ENCODE measurements around the gene IGF1R. TPM values are rescaled to one million over a fixed set of nuclear protein-coding genes. Genes with fewer than 3 reads are reported as not detected.

IGF1R gene
- total RNA-seq, 1 experiment from 2014 or later: 0.56 TPM

- DNase-seq: no peak
- no peaks in the 10 kb centered on the region for H3K36me3 ChIP-seq (ENCODE audit: insufficient read depth, low read length)
These were observed 148.5 kb downstream of the IGF1R start for GRCh38 chr15:98796685-98797357.

GRCh38 chr15:98798375-98798893 is 150.1 kb downstream of the IGF1R start:
- Histone ChIP-seq H3K4me1 (ENCODE audit: low read length) (no peaks in the 10 kb centered on the region), H3K9me3 (ENCODE audit: low read length) (no peaks in the 10 kb centered on the region), H3K36me3 (ENCODE audit: insufficient read depth, low read length) (no peaks in the 10 kb centered on the region), H4K20me1 (ENCODE audit: insufficient read depth, low read depth, low read length) (no peaks in the 10 kb centered on the region), H3K4me3 (ENCODE audit: low read length) (no peak overlapping the region), H3K79me2 (ENCODE audit: low read length) (no peaks in the 10 kb centered on the region), H3K9ac (ENCODE audit: low read length) (no peak overlapping the region), H3K4me2 (ENCODE audit: low read depth, low read length, poor library complexity, severe bottlenecking) (no peak overlapping the region), H3K27ac (ENCODE audit: low read length) (no peak overlapping the region), H2AFZ (ENCODE audit: low read length) (no peak overlapping the region), H3K27me3 (ENCODE audit: low read length) (0 out of 2 replicates have a peak, but pooled peaks cover 2% of the 10 kb centered on the region), H3K9me2 (replicated peaks; ENCODE audit: insufficient read depth, low read length) (no peaks in the 10 kb centered on the region)
- DNase-seq: no peak

More at GRCh38 chr15:98796685-98797357, 148.5 kb downstream of the IGF1R start:
- no peaks in the 10 kb centered on the region for H3K79me2 ChIP-seq (ENCODE audit: low read length)
- no peaks in the 10 kb centered on the region for H3K9me2 ChIP-seq (replicated peaks; ENCODE audit: insufficient read depth, low read length)
- no peak overlapping the region for H2AFZ ChIP-seq (ENCODE audit: low read length)
- no peaks in the 10 kb centered on the region for H3K9me3 ChIP-seq (ENCODE audit: low read length)
- H3K4me1 ChIP-seq (ENCODE audit: low read length): no peaks in the 10 kb centered on the region
- 0 out of 2 replicates have a peak, but pooled peaks cover 2% of the 10 kb centered on the region for H3K27me3 ChIP-seq (ENCODE audit: low read length)
- no peak overlapping the region for H3K27ac ChIP-seq (ENCODE audit: low read length)
- H3K9ac ChIP-seq (ENCODE audit: low read length): no peak overlapping the region
- H3K4me3 ChIP-seq (ENCODE audit: low read length): no peak overlapping the region
- no peak overlapping the region for H3K4me2 ChIP-seq (ENCODE audit: low read depth, low read length, poor library complexity, severe bottlenecking)
- H4K20me1 ChIP-seq (ENCODE audit: insufficient read depth, low read depth, low read length): no peaks in the 10 kb centered on the region

DNA sequence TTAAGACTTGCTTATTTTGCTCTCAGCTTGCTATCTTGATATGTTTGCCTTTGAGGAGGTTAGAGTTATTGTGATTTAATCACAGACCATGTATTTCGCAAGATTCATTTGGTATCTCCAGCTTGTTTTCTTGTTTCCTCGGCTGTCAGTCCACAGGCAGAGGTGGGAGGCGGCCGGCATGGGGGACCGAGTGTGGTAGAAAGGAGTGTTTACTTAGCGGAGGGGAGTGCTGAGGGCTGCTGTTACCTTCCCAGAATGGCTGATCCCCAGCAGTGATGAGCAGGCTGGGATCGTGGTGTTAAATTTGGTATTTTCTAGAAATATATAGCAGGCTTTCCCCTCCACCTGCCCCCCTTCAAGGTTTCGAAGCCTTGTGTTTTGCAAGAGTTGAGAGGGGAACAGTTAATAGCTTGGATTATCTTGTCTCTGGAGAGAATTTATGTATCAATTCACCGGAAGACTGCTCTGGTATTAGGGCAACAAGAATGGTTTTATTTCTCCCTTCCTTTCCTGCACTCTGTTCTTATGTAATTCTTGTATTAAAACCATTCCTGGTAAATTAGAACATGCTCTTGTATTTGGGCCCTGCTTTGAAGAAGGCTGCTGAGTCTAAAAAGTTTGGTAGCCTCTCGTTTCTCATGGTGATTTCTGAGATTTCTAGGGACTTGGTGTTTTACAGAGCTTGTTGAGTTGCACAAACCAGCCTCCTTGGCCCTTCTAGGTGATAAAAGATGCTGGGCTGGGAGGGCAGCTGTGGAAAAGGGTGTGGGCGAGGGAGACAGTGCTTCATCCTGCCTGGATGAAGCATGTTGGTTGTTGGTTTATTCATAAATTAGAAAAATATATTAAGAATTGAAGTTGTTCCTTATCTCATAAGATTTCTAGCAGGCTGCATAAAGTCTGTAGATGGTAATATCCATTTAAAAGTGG is 151.4 kb downstream of the IGF1R start:
- Histone ChIP-seq H3K36me3 (ENCODE audit: insufficient read depth, low read length) (no peaks in the 10 kb centered on the region), H4K20me1 (ENCODE audit: insufficient read depth, low read depth, low read length) (no peaks in the 10 kb centered on the region), H3K27ac (ENCODE audit: low read length) (no peak overlapping the region), H3K79me2 (ENCODE audit: low read length) (no peaks in the 10 kb centered on the region), H3K9me3 (ENCODE audit: low read length) (no peaks in the 10 kb centered on the region), H3K9ac (ENCODE audit: low read length) (no peak overlapping the region), H3K4me3 (ENCODE audit: low read length) (no peak overlapping the region), H3K9me2 (replicated peaks; ENCODE audit: insufficient read depth, low read length) (no peaks in the 10 kb centered on the region), H3K27me3 (ENCODE audit: low read length) (0 out of 2 replicates have a peak, but pooled peaks cover 1% of the 10 kb centered on the region), H2AFZ (ENCODE audit: low read length) (no peak overlapping the region), H3K4me1 (ENCODE audit: low read length) (no peaks in the 10 kb centered on the region), H3K4me2 (ENCODE audit: low read depth, low read length, poor library complexity, severe bottlenecking) (no peak overlapping the region)
- DNase-seq: no peak

DNA sequence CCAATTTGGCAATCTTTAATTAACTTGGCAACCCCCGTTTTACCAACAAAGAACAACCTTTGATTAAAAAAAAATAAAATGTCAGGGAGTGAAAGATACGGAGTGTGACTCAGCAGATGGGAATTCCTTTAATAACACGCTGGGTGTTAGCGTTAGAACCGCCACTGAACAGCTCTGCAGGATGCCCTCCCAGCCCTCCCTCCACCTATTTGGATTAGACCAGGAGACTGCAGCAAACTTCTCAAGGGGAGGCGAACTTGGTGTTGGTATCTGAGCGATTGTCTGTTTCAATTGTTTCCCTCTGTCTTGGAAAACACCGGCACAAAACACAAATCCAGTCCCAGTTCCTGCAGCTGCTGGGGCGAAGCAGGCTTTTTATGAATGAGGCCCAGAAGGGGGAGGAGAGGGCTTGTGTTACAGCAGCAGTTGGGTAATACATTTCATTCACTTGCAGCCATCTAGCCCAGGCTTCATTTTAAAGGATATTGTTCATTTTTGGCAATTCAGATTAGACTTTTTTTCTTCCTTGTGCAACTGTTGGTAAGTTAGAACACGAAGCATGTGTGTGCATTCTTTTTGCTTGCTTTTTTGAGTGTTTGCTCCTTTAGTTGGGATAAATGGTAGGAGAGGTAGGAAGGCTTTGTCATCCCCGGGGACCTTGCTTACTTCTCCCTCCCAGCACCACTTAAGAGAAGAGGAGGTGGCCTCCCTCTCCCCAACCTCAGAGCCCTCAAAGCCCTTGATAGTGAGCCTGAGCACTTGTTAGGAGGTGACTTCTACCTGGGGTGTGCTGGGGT is 152.3 kb downstream of the IGF1R start:
- H3K9me2 ChIP-seq (replicated peaks; ENCODE audit: insufficient read depth, low read length): no peaks in the 10 kb centered on the region
- H3K36me3 ChIP-seq (ENCODE audit: insufficient read depth, low read length): no peaks in the 10 kb centered on the region
- H3K9ac ChIP-seq (ENCODE audit: low read length): no peak overlapping the region
- H3K4me2 ChIP-seq (ENCODE audit: low read depth, low read length, poor library complexity, severe bottlenecking): no peak overlapping the region
- no peak overlapping the region for H3K4me3 ChIP-seq (ENCODE audit: low read length)
- DNase-seq: no peak
- H3K4me1 ChIP-seq (ENCODE audit: low read length): no peaks in the 10 kb centered on the region
- no peaks in the 10 kb centered on the region for H4K20me1 ChIP-seq (ENCODE audit: insufficient read depth, low read depth, low read length)
- H3K27ac ChIP-seq (ENCODE audit: low read length): no peak overlapping the region
- H3K79me2 ChIP-seq (ENCODE audit: low read length): no peaks in the 10 kb centered on the region
- no peak overlapping the region for H2AFZ ChIP-seq (ENCODE audit: low read length)
- no peaks in the 10 kb centered on the region for H3K9me3 ChIP-seq (ENCODE audit: low read length)
- no peaks in the 10 kb centered on the region for H3K27me3 ChIP-seq (ENCODE audit: low read length)

DNA sequence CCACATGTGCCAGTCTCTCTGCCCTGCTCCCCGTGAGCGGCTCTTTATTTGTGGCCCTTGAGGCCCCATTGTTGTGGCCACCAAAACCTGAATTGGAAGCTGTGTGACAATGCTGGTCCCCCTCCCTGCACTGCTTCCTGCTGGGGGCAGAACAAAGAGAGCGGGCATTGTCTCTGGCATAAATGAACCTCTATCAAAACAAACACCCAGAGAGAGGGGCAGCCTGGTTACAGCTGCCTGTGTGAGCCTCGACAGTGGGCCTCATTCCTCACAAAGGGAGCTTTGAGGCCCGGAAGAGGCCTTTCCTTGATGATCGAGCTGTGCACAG is 152.9 kb downstream of the IGF1R start:
- Histone ChIP-seq H2AFZ (ENCODE audit: low read length) (no peak overlapping the region), H3K9ac (ENCODE audit: low read length) (no peak overlapping the region), H3K27ac (ENCODE audit: low read length) (no peak overlapping the region), H3K79me2 (ENCODE audit: low read length) (no peaks in the 10 kb centered on the region), H3K4me1 (ENCODE audit: low read length) (no peaks in the 10 kb centered on the region), H3K4me3 (ENCODE audit: low read length) (no peak overlapping the region), H3K36me3 (ENCODE audit: insufficient read depth, low read length) (no peaks in the 10 kb centered on the region), H3K9me2 (replicated peaks; ENCODE audit: insufficient read depth, low read length) (no peaks in the 10 kb centered on the region), H3K4me2 (ENCODE audit: low read depth, low read length, poor library complexity, severe bottlenecking) (no peak overlapping the region), H3K27me3 (ENCODE audit: low read length) (no peaks in the 10 kb centered on the region), H4K20me1 (ENCODE audit: insufficient read depth, low read depth, low read length) (no peaks in the 10 kb centered on the region), H3K9me3 (ENCODE audit: low read length) (no peaks in the 10 kb centered on the region)
- DNase-seq: no peak

DNA sequence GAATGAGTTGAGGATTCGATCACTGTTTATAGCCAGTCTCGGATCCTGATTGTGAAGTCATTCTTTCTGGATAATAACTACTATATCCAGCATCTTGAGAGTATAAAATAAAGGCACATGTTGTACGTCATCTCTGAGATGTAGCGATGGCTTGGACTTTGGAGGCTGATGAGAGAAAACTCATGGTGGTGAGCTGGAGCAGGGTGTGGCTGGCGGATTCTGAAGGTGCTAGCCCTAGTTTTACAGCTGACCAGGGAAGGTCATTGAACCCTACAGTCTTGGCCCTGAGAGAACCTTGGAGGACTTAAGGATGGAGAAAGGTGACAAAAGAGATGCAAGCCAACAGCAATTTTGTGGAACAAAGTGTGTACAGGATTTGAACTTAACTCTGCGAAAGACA is 153.8 kb downstream of the IGF1R start:
- Histone ChIP-seq H3K4me1 (ENCODE audit: low read length) (no peaks in the 10 kb centered on the region), H3K4me2 (ENCODE audit: low read depth, low read length, poor library complexity, severe bottlenecking) (no peak overlapping the region), H3K27me3 (ENCODE audit: low read length) (no peaks in the 10 kb centered on the region), H3K9me2 (replicated peaks; ENCODE audit: insufficient read depth, low read length) (no peaks in the 10 kb centered on the region), H3K4me3 (ENCODE audit: low read length) (no peak overlapping the region), H3K79me2 (ENCODE audit: low read length) (no peaks in the 10 kb centered on the region), H2AFZ (ENCODE audit: low read length) (no peak overlapping the region), H4K20me1 (ENCODE audit: insufficient read depth, low read depth, low read length) (no peaks in the 10 kb centered on the region), H3K9ac (ENCODE audit: low read length) (no peak overlapping the region), H3K36me3 (ENCODE audit: insufficient read depth, low read length) (no peaks in the 10 kb centered on the region), H3K9me3 (ENCODE audit: low read length) (no peaks in the 10 kb centered on the region), H3K27ac (ENCODE audit: low read length) (no peak overlapping the region)
- no peak for DNase-seq

GRCh38 chr15:98803228-98804056 is 155.1 kb downstream of the IGF1R start:
- H3K4me2 ChIP-seq (ENCODE audit: low read depth, low read length, poor library complexity, severe bottlenecking): no peak overlapping the region
- H3K79me2 ChIP-seq (ENCODE audit: low read length): no peaks in the 10 kb centered on the region
- no peak overlapping the region for H3K27ac ChIP-seq (ENCODE audit: low read length)
- no peak overlapping the region for H2AFZ ChIP-seq (ENCODE audit: low read length)
- no peaks in the 10 kb centered on the region for H3K4me1 ChIP-seq (ENCODE audit: low read length)
- DNase-seq: no peak
- H3K9ac ChIP-seq (ENCODE audit: low read length): no peak overlapping the region
- H3K27me3 ChIP-seq (ENCODE audit: low read length): no peaks in the 10 kb centered on the region
- H3K36me3 ChIP-seq (ENCODE audit: insufficient read depth, low read length): no peaks in the 10 kb centered on the region
- H3K9me2 ChIP-seq (replicated peaks; ENCODE audit: insufficient read depth, low read length): no peaks in the 10 kb centered on the region
- H3K9me3 ChIP-seq (ENCODE audit: low read length): no peaks in the 10 kb centered on the region
- no peak overlapping the region for H3K4me3 ChIP-seq (ENCODE audit: low read length)
- H4K20me1 ChIP-seq (ENCODE audit: insufficient read depth, low read depth, low read length): no peaks in the 10 kb centered on the region

All from Karpas-422 (cell line).